GM19397 (cell line): ENCODE measurements around the gene CFAP58.
A peak's percentile ranks its signal among the peaks of the same experiment; 100 is the strongest.

Experiments
- ATAC-seq: cut with Tn5 transposase; IDR thresholded peaks from one replicate; pipeline ENCODE4 v1.9.1; 2021; ENCODE audit warnings: mild to moderate bottlenecking, moderate library complexity; ENCODE audit not compliant: unreplicated experiment

Gene CFAP58

DNA sequence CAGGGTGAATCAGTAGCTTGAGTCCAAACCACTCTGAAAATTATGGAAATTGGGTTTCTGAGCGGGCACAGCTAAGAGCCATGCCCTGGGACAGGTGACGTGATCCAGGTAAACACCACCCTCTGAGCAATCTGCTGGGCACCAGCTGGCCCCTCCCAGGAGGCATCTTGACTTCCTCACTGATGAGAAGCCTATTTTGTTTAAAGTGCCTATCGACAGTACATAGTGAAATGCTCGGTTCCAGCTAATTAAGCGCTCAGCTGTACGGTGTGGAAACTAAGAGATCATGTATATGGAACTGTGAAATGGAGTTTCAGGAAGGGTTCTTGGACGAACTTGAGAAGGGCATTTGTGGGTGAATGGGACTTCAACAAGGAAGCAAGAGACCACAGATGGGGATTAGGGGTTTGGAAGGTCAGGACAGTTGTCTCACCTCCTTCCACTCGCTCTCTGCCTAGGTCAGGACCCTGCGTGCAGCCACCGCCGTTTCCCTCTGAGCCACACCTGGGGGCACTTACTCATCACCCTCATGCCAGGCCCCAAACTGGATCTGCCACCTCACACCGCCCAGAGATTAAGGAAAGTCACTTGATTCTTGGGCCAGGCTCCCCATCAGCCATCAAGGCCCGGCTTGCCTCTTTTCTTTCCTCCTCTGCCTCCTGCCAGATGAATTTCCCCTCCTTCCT lies 18.5 kb upstream of the CFAP58 start:
- no peak for ATAC-seq

DNA sequence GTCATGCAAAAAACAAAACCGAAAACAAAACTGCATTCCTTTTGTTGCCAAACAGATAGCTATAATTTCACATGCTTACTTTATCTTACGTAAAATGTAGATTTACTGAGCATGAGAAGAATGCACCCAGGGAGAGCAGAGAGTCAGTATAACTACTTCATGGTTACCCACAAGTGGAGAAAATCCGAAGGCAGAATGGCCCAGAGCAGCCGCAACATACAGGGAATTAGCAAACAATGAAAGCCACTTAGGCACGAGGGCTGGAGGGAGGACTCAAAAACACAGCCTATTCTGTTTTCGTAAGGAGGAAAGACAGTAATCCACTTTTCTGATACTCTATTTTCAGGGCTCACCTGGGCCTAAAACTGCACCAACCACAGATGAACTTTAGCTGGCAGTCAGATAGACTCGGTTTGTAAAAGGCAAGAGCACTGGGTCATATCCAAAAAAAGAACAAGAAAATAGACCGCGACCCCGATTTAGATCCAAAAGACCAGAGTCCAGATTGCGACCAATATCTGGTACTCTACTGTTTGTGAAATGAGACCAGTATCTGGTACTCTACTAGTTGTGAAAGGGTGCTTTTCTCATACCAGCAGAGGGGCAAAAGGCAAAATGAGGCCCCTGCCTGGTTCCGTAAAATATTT lies 16.7 kb upstream of the CFAP58 start:
- ATAC-seq = peak; percentile 21

DNA sequence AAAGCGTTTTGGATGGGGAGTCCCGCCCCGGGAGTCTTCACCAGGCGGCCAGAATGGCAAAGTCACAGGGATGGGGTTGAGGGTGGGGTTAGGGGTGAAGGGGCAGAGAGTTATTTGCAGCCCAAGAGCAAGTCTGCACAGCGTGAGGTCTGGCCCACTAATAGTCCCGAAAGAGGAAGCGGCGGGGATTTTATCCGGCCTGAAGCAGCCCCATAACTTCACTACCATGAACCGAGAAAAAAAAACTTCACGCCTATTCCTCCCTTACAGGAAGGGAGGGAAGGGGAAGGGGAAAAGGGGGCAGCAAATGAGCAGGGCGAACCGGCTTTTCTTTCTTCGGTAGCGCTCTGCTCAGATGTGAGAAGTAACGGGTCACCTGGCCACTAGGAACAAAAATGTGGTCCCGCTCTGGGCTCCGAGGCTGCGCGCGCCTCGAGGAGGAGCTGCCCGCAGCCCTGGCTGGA lies 16.1 kb upstream of the CFAP58 start:
- peak; percentile 44 for ATAC-seq

DNA sequence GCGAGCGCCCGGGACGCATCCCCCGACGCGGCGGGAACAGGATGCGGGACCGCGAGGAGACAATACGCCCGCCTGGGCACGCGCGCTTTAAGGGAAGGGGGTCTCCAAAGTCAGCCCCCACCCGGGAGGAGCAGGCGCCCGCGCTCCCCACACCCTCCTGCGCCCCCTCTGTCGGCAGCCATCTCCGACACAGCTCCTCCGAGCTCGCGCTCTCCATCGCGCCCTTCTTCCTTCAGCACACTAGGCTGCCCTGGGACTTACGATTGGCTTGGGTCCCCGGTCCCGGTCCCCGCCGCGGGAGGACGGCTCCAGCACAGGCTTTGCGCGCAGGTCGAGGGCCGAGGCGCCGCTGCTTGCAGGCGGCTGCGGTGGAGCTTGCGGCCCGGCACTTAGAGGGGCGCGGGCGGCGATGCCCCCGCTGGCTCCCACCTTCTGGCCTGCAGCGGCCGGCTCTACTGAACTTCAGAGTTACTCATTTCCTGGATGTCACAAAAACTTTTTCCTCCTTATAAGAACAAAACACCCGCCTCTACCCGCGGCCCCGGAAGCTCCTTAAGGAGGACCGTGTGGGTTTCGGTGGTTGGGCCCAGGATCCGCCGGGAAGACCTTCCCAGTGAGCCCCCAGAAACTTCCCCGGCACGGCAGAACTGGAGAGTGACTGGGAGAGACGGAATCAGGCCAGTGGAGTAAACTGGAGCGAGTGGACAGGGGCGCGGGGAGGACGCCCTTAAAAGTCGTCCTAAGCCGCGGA lies 15.5 kb upstream of the CFAP58 start, which contains the start of gene ITPRIP:
TSS of gene ITPRIP (minus strand) at position 481 of the 751 bp plus-strand sequence. CDS start 22,414 bp downstream, outside the sequence.
- ATAC-seq = peak; percentile 69

DNA sequence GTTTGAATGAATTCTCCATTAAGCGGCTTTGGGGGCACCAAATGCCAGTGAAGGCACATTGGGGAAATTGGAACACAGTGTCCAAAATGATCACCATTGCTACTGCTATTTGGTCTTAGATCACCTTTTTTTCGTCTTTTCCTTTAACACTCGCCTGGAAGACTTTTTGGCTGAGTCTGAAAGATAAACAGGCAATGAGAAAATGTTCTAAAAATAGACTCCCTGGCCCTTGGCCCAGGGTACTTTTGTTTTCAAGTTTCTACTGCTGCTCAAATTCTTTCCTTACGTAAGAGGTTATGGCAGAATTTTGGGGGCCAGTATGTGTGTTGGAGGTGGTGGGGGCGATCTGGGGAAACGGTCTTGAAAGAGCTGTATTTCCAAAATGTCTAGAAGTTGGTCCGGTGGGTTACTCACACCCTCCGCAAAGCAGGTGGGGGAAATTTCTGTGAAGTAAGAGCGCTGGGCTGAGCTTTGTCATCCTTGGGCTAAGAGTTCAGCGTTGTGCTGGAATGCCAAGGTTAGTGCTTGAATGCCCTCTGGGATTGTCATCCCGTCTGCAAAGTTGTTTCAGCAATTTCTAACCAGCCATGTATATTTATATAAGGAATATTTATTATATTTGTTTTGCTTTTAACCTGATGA lies 14.0 kb upstream of the CFAP58 start:
- ATAC-seq = no peak

DNA sequence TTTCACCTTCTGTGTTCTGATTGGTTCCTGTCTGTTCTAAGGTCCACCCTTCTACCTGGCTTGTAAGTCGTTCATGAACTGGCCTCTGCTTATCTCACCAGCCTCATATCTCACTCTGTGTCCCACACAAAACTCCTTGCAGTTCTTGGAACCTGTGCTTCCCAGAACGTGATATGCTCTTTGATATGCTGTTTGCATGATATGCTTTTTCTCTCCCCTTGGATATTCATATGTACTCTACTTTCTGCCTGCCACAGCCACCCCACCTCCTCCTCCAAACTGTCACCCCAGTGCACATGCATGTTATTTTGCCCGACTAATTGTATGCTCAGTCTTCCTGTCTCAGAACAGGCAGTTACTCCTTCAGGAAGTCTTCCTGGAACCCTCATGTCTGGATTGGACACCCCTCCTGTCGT lies 13.5 kb upstream of the CFAP58 start:
- no peak for ATAC-seq

DNA sequence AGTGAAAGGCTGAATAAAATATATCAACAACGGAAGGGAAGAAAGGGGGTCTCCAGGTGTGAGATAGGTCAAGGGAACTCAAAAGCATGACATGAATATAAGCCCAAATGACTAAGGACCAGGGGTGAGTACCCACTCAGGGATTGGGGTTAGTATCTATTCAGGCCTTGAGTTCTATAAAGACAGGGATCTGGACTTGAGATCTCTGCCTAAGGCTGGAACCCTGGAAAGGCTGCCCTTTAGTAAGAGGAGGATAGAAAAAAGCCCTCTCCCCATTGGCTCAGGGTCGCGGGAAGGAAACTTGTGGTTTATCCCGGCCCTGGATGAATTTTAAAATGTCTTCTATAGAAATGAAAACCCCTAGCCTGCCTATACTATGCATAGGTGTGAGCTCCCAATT lies 13.0 kb upstream of the CFAP58 start:
- ATAC-seq = no peak

DNA sequence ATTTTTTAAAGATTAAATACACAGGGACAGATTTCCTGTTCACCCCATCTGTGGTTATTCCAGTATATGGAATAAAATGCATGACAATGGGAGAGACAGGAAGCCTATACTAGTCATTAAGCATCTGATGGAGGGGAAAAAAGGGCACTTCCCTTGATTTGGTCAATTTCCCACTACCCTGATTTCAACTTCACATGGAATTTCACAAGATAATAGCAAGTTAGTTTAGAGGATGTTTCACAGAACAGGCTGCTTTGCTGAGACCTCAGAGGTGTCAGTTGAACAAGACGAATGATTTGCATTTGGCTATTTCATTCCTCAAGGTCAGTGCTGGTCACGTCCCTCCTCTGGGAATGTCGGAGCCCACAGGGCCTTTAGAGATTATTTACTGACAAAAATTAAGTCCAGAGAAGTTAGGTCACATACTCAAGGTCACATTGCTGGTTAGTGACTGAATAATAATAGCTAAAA lies 10.7 kb upstream of the CFAP58 start:
- ATAC-seq = no peak

DNA sequence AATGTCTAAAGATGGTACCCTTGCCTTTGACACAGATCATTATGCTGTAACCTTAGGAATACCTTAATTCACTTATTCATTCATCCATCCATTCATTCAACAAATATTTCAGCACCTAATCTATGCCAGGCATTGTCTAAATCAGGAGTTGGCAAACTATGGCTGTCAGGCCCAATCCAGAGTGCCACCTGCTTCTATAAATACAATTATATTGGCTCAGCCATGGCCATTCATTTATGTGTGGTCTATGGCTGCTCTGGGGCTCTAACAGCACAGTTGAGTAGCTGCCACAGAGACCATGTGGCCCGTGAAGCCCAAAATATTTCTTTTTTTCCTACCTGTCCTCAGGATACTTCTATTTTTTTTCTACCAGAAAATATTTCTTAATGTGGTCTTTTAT lies 9.4 kb upstream of the CFAP58 start:
- ATAC-seq = no peak

DNA sequence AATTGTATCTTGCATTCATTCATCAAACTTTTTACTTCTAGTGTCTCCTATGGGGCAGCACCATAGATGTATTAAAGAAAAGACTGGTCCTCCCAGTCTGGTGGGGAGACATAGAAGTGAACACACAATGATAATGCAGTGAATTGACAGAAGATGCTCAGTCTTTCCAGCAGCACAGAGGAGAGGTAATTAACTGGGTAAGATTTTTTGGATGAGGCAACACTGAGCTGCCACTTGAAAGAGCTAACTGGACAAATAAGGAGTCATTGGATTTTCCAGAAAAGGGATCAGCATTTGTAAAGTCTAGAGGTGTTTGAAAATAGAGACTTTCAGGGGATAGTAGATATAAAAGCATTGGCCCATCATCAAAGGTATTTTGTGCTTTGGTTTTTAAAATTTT lies 8.1 kb upstream of the CFAP58 start:
- no peak for ATAC-seq

DNA sequence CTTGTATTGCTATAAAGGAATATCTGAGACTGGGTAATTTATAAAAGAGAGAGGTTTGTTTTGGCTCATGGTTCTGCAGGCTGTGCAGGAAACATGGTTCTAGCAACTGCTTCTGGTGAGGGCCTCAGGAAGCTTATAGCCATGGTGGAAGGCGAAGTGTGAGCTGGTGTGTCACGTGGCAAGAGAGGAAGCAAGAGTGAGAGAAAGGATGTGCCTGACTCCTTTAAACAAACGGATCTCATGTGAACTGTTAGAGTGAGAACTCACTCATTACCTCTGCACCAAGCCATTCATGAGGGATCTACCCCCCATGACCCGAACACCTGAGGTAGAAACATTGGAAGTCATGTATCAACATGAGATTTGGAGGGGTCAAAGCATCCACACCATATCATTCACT lies 7.7 kb upstream of the CFAP58 start:
- no peak for ATAC-seq

DNA sequence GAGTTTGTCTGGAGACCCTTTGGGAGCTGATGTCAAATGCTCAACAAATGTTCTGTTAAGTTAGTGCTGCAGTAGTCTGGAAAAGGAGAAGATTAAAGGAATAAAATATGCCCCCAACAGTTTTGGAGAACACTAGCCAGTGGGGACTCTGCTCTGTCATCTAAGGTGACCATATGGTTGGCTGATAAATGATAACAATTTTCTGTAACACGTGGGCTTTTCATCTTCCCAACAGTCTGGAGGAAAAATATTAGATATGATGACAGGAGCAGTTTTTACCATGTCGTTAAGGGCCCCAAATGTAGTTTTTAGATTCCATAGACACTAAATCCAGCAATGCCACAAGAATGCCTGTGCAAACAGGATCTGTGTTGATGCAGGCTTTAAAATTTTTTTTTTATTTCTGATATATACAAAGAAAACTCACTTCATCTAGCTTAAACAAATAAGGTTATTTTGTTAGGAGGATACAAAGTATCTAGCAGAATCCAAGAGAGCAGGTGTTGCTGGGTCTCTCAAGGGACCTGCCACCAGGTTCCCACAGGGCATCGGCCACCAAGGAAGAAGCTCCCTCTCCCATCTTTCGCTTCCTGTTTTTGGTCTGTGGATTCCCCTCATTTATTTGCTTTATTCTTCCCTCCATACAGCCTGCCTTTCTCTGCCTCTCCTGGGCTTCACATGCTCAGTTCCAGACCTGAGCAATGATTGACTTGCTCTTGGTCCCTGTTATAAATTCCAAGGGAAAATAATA lies 6.2 kb upstream of the CFAP58 start:
- ATAC-seq = no peak

DNA sequence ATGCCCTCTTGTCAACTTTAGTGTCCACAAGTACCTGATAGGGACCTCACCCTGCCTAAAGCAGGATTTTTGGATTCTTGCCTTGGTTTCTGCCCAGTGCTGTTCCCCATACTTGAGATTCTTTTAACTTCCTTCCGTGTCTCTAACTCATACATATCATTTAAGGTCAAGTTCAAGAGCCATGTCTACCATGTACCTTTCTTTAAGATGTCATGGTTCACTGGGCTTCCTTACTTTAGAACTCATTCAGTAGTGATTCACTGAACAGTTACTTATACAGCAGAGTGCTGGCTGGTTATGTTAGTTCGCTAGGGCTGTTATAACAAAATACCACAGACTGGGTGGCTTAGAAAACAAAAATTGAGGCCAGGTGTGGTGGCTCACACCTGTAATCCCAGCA lies 5.0 kb upstream of the CFAP58 start:
- no peak for ATAC-seq

DNA sequence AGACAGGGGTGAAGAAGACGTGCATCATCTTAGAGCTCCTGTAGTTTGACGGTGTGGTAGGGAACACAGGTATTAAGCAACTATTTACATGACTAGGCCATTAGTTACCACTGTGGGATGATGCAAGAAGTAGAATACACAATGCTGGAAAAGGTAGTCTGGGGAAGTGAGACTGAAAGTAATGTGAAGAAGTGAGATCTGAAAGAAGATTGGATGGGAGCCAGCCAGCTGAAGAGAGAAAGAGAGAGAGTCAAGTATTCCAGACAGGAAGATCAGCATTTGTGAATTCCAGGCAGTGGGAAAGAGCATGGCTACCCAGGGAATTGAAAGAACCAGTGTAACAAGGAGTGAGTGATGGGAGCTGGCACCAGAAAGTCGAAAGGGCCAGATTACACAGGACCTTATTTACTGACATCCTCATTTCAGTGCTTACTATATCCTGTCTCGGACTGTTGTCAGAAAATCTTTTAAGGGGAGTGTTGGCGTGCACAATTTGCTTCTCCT lies 4.0 kb upstream of the CFAP58 start:
- ATAC-seq = peak; percentile 35

DNA sequence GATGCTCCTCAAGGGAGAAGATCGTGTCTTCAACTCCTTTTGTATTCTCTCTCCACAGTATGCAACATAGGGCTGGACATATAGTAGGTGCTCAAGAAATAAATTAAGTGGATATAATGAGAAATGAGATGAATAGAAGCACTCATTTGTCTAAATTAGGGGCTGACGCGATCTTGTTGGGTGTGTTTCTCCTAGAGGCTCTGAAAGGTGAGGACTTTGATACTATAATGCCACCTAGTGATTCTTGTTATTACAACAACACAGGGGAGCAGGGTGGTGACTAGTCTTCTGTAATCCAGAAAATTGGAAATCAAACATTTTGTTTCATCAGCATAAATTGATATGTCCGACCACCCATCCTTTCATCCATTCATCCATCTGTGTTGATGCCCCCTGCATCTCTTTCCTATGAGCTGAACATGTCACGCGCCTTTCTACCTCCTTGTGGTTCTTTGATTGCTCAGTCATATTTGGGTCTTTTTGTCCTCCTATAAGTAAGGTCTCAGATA lies 3.5 kb upstream of the CFAP58 start:
- peak; percentile 30 for ATAC-seq

DNA sequence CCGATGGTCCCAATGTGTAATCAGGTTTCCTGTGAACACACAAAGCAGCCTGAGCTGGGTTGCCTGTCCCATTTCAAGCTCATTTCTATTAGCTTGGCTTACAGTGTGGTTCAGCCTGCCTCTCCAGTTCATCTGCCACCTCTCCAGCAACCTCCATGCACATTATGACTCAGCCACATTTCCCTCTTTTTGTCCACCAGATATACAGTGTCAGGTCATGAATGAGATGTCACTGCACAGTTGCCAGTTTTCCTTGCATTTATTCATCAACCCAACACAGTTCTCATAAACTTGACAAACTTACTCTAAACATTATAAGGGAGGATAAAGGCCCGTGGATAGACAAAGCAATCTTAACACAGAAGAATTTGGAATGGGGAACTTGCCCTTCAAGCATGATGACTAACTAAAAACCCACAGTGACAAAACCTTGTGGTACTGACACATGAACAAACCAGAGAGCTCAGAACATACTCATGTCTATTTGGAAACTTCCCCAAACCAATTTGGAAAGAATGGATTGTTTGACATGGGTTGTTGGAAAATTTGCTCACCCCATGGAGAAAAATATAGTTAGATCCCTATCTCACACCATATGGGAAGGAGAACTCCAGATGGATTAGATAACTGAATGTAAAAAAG lies 2.5 kb upstream of the CFAP58 start:
- ATAC-seq = no peak

DNA sequence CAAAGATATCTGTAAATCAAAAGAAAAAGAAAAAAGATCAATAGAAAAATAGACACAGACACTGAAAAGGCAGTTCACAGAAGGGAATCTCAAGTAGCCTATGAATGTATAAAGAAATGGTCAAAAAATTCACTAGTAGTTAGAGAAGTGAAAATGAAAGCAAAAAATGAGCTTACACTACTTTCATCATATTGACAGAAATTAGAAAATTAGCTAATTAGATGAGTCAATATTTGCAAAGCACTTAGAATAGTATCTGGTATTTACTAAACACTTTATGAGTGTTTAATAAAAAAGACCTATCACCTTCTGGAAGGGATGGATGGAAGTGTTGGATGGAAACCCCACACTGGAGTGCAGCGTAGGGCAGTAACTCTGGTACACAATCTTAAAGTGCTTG lies 1.7 kb upstream of the CFAP58 start:
- ATAC-seq = no peak

DNA sequence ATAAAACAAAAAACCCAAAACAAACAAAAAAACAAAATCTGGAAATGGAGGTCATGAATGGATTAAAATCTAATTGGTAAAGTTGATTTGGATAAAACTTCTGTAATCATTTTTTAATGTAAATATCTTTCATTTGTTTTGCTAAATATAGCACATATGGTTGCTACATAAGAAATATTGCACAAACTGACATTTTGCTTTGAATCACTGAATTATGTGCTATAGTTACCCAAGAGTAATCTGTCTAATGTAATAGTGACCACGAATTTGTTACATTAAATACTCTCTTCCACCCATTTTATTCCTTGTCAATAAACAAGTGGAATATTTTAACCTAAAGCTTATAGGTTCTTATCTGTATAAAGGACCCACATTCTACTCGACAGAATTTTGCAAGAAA lies 6.2 kb downstream of the CFAP58 start:
- ATAC-seq = no peak

DNA sequence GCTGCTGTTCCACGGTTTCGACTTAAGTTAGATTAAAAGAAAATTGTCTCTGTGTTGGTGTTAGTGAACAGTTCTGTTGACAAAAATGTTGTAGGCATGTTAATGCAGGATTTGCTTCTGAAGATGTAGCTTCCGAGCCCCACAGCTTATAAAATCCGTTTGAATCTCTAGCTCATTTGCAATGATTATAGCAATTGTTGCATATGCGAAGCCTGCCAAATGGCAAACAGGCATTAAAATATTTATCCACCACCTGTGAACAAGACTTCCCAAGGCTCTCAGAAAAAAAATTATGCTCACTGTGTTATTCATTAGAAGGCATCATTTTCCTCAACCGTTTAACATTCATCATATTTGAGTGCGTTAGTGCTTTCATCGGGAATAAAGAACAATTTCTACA lies 14.3 kb downstream of the CFAP58 start:
- no peak for ATAC-seq

DNA sequence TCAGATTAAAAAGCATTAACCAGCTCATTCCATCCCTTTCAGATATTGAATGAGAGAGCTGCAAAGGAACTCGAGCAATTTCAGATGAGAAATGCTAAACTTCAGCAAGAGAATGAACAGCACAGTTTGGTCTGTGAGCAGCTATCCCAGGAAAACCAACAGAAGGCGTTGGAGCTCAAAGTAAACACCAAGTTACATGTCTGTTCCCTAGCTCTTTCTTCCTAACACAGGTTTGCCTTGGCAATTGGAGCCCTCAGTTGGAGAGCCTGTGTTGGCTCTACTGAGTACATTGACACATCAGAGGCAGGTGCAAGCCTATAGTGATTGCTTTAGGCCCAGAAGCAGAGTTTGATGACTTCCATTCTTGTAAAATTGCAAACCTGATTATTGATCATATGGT lies 14.7 kb downstream of the CFAP58 start:
- ATAC-seq = no peak
